ACC112 (cell line): ENCODE results near the gene C3.
"Not testable (repeated sequence)": the region's sequence is repeated elsewhere in the genome, so short reads cannot be mapped to it uniquely, and the experiment has no call there.

Experiments used
- H2AFZ ChIP-seq: fragments of 200-600 bp; sonication (generic); one replicate; pipeline ENCODE4 v1.6.0; 2017; ENCODE audit warnings: antibody characterized with exemption, low read length; ENCODE audit not compliant: unreplicated experiment
- H3K27ac ChIP-seq: fragments of 200-600 bp; sonication (generic); 2 replicates; pipeline ENCODE4 v1.5.1; 2014; ENCODE audit warnings: low read depth, mild to moderate bottlenecking, antibody characterized with exemption, low read length, moderate library complexity
- H3K27me3 ChIP-seq: fragments of 200-600 bp; sonication (generic); 2 replicates; pipeline ENCODE4 v1.6.1; 2014; ENCODE audit warnings: mild to moderate bottlenecking, antibody characterized with exemption, low read length, moderate library complexity, mixed read lengths; ENCODE audit not compliant: insufficient read depth
- H3K36me3 ChIP-seq: fragments of 200-600 bp; sonication (generic); 2 replicates; pipeline ENCODE4 v1.6.1; 2016; ENCODE audit warnings: mild to moderate bottlenecking, antibody characterized with exemption, low read length, moderate library complexity, mixed read lengths; ENCODE audit not compliant: insufficient read depth
- H3K4me1 ChIP-seq: fragments of 200-600 bp; sonication (generic); one replicate; pipeline ENCODE4 v1.6.1; 2016; ENCODE audit warnings: low read length, mixed read lengths; ENCODE audit not compliant: insufficient read depth, unreplicated experiment, control insufficient read depth
- H3K4me3 ChIP-seq: fragments of 200-600 bp; sonication (generic); 2 replicates; pipeline ENCODE4 v1.5.1; 2014; ENCODE audit warnings: mild to moderate bottlenecking, low read depth, low read length
- H3K79me2 ChIP-seq: fragments of 200-600 bp; sonication (generic); one replicate; pipeline ENCODE4 v1.6.0; 2016; ENCODE audit warnings: low read length; ENCODE audit not compliant: control insufficient read depth, unreplicated experiment, insufficient read depth

C3 gene

DNA sequence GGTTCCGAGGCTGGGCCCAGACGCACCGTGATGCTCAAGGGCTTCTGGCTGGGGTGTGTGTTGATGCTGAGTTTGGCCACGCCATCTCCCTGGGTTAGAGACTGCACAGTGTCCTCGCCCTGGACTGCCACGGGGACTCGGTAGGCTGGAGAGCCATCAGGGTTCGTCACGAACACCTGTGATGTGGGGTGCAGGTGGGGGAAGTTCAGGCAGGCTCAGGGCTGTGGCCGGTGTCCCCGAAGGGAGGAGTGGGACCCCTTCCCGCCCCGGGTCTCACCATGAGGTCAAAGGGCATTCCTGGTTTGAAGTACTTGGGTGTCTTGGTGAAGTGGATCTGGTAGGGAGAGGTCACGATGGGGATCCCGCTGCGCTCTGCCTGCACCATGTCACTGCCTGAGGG lies 8.2 kb downstream of the C3 start:
- Histone ChIP-seq H3K4me3 (no peak overlapping the region), H3K79me2 (no peaks in the 10 kb centered on the region), H3K27me3 (no peaks in the 10 kb centered on the region), H3K4me1 (no peaks in the 10 kb centered on the region), H3K27ac (no peak overlapping the region), H2AFZ (no peak overlapping the region), H3K36me3 (peaks cover 2% of the 10 kb centered on the region; the same call in 1 of the 2 replicates)

DNA sequence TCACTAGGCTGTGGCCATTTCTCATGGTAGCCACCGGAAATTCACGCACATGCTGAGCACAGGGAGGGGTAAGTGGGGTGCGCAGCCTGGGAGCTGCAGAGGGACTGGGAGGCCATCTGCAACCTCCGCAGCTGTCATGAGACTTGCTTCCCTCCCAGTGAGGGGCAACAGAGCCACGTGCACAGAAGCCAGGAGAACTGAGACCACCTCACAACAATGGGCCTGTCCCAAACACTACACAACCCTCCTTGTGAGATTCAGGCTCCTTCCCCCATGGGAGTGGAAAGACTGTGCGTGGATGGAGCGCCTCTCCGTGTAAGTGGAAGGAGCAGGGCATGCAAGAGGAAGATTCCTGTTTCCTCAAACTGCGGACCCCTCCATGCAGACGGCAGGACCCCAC lies 8.8 kb downstream of the C3 start:
- Histone ChIP-seq H2AFZ (no peak overlapping the region), H3K4me1 (no peaks in the 10 kb centered on the region), H3K4me3 (no peak overlapping the region), H3K36me3 (no peaks in the 10 kb centered on the region), H3K79me2 (no peaks in the 10 kb centered on the region), H3K27me3 (no peaks in the 10 kb centered on the region), H3K27ac (no peak overlapping the region)

DNA sequence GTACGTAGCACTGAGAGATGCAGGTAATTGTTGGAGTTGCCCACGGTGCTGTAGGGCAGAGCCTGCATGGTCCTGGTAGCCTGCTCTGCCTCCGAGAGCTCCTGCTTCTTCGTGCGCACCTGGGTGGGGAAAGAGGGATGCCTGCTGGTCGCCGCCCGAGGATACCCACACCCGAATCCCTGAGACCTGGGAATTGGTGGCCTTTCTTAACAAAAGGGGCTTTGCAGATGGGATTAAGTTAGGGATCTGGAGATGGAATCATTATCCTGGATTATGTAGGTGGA lies 9.4 kb downstream of the C3 start:
- H2AFZ ChIP-seq, result no peak overlapping the region
- no peak overlapping the region for H3K27ac ChIP-seq
- H3K4me3 ChIP-seq, result no peak overlapping the region
- H3K27me3 ChIP-seq, result no peaks in the 10 kb centered on the region
- no peaks in the 10 kb centered on the region for H3K79me2 ChIP-seq
- no peaks in the 10 kb centered on the region for H3K36me3 ChIP-seq
- H3K4me1 ChIP-seq, result no peaks in the 10 kb centered on the region

DNA sequence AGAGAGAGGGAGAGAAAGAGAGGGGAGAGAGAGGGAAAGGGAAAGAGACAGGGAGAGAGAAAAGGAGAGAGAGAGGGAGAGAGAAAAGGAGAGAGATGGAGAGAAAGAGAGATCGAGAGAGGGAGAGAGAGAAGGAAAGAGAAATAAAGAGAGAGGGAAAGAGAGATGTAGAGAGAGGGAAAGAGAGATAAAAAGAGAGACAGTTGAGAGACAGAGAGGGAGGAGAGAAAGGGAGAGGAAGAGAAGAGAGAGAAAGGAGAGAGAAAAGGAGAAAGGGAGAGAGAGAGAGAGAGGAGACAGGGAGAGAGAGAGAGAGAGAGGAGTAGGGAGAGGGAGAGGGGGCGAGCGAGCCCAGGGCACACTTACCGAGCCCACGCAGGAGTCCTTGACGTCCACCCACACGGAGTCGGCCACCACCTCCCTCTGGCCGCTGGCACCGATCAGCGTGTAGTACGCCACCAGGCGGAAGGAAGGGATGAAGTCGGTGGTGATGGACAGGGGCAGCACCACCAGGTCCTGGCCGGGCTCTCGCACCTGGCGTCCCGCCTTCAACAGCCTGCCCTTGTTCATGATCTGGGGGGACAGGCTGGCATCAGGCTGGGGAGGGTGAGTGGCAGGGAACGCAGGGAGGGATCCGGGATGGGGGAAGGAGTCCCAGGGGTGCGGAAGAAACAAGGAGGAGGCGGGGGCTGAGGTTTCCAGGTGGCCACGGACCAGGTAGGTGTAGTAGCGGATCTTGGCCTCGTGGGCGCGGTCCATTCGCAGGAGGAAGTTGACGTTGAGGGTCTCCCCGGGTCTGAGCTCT lies 10.0 kb downstream of the C3 start:
- H2AFZ ChIP-seq, result no peak overlapping the region
- H3K4me3 ChIP-seq, result no peak overlapping the region
- no peaks in the 10 kb centered on the region for H3K36me3 ChIP-seq
- H3K4me1 ChIP-seq, result no peaks in the 10 kb centered on the region
- H3K79me2 ChIP-seq, result no peaks in the 10 kb centered on the region
- H3K27me3 ChIP-seq, result no peaks in the 10 kb centered on the region
- no peak overlapping the region for H3K27ac ChIP-seq

DNA sequence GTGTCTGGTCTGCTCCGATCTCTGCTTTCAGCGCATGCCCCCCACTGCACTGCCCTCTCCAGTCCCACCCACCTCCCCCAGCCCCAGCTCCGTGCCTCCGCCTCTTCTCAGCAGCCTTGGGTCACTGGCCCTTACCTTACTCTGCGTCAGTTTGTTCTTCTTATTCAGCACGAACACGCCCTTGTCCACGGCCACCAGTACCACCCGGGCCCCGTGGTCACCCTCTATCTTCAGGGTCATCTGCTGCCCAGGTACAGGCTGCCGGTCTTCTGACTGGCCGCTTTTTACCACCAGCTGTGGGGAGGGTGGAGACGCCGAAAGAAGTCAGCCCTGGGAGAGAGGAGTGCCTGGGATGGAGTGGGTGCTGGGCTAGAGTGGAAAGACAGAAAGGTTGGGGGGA lies 10.9 kb downstream of the C3 start:
- Histone ChIP-seq H3K36me3 (no peaks in the 10 kb centered on the region), H3K27me3 (no peaks in the 10 kb centered on the region), H3K4me3 (no peak overlapping the region), H3K79me2 (no peaks in the 10 kb centered on the region), H3K27ac (no peak overlapping the region), H3K4me1 (no peaks in the 10 kb centered on the region), H2AFZ (no peak overlapping the region)

DNA sequence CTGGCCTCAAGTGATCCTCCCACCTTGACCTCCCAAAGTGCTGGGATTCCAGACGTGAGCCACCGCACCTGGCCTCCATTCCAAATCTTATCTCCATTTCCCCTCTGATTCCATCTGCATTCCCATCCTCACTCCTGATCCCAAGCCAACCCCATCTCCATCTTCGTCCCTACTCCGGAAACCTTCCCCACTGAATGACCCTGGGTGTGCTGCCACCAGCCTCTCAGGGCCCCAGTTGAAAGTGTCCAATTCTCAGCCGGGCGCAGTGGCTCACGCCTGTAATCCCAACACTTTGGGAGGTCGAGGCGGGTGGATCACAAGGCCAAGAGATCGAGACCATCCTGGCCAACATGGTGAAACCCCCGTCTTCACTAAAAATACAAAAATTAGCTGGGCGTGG lies 11.5 kb downstream of the C3 start:
- not testable (repeated sequence) for H3K4me3 ChIP-seq, H2AFZ ChIP-seq, H3K27ac ChIP-seq, H3K79me2 ChIP-seq, H3K4me1 ChIP-seq, H3K27me3 ChIP-seq, H3K36me3 ChIP-seq

DNA sequence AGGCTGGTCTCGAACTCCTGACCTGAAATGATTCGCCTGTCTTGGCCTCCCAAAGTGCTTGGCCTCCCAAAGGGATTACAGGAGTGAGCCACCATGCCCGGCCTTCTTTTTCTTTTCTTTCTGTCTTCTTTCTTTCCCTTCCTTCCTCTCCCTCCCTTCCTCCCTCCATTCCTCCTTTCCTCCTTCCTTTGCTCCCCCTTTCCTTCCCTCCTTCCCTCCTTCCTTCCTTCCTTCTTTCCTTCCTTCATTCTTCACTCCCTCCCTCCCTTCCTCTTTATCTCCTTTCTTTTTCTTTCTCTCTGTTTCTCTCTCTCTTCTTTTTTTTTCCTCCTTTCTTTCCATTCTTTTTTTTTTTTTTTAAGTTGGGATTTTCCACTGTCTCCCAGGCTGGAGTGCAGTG lies 12.1 kb downstream of the C3 start:
- no peak overlapping the region for H3K27ac ChIP-seq
- H3K4me1 ChIP-seq, result no peaks in the 10 kb centered on the region
- no peaks in the 10 kb centered on the region for H3K36me3 ChIP-seq
- H3K79me2 ChIP-seq, result no peaks in the 10 kb centered on the region
- H3K4me3 ChIP-seq, result no peak overlapping the region
- no peaks in the 10 kb centered on the region for H3K27me3 ChIP-seq
- H2AFZ ChIP-seq, result no peak overlapping the region

DNA sequence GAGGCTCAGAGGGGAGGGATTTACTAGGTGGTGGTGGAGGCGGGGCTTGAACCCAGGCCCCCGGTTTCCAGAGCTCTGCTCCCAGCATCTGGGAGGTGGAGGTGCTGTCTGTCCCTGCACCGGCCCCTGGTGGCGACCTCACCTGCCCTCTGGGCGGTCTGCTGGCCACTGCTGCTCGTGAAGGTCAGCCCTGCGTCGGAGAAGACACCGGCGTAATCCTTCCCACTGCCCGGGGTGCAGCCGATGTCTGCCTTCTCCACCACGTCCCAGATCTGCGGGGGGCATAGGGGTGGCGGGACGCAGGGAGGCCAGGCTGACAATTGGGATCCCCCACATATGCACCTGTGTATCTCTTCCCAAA lies 12.8 kb downstream of the C3 start:
- Histone ChIP-seq H3K79me2 (no peaks in the 10 kb centered on the region), H3K36me3 (no peaks in the 10 kb centered on the region), H2AFZ (no peak overlapping the region), H3K4me1 (no peaks in the 10 kb centered on the region), H3K27me3 (no peaks in the 10 kb centered on the region), H3K4me3 (no peak overlapping the region), H3K27ac (no peak overlapping the region)

DNA sequence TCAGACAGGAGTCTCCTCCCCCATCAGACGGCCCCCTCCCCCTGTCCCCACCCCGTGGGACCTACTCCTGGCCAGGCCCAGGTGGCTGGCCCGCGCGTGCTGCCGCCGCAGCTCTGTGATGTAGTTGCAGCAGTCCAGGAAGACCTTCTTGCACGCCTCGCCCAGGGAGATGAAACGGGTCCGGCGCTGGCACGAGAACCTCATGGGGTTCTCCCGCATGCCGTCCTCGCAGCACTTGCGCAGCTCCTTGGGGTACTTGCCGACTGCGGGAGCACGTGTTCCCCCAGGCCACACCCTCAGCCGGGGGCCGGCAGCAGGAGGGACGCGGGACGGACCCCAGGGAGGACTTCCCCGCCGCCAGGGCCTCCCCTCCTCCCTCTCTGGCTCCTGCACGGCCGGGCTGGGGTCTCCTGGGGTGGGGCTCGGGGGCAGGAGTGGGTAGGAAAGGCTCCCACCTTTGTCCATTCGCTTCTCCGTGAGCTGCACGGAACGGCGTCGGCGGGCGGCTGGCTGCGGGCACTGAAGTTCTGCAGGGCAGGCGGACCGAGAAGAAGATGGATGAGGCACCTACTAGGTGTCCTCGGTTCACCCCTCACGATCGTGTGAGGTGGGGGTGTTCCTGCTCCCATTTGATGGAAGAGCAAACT lies 13.3 kb downstream of the C3 start:
- H2AFZ ChIP-seq, result no peak overlapping the region
- no peak overlapping the region for H3K27ac ChIP-seq
- no peaks in the 10 kb centered on the region for H3K36me3 ChIP-seq
- no peak overlapping the region for H3K4me3 ChIP-seq
- H3K4me1 ChIP-seq, result no peaks in the 10 kb centered on the region
- no peaks in the 10 kb centered on the region for H3K79me2 ChIP-seq
- no peaks in the 10 kb centered on the region for H3K27me3 ChIP-seq

DNA sequence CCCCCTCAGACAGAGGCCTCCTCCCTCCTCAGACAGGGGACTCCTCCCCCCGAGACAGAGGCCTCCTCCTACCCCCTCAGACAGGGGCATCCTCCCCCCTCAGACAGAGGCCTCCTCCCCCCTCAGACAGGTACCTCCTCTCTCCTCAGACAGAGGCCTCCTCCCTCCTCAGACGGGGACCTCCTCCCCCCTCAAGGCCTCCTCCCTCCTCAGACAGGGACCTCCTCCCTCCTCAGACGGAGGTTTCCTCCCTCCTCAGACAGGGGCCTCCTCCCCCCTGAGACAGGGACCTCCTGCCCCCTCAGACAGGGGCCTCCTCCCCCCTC lies 13.9 kb downstream of the C3 start:
- Histone ChIP-seq H2AFZ (no peak overlapping the region), H3K27me3 (no peaks in the 10 kb centered on the region), H3K79me2 (no peaks in the 10 kb centered on the region), H3K4me1 (no peaks in the 10 kb centered on the region), H3K36me3 (0 out of 2 replicates have a peak, but pooled peaks cover 3% of the 10 kb centered on the region), H3K27ac (no peak overlapping the region), H3K4me3 (no peak overlapping the region)

DNA sequence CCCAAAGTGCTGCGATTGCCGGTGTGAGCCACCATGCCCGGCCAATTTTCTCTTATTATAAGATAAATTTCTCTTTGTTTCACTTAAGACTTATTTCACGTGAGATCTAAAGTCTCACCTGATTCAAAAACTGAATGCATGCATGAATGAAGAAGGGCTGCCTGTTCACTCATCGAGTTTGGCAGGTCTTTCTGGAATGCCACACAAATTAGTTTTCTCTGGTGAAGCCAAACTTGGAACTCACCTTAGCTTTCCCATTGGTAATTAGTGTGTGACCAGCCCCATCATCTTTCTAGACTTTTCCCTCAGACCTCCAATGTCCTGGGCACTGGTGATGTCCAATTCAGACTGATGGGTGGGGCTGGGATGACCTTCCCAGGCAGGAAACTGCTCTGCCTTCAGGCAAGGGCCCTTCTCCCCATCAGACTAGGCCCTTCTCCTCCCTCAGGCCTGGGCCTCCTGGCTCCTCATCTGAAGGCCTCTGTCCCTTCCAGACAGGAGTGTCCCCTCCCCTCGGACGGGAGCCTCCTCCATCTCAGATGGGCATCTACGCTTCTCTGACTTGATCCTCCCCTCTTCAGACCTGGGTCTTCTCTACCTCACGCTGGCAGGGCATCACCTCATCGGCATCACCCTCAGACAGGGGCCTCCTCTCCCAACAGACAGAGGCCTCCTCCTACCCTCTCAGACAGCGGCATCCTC lies 14.4 kb downstream of the C3 start:
- Histone ChIP-seq H2AFZ (no peak overlapping the region), H3K27me3 (no peaks in the 10 kb centered on the region), H3K79me2 (no peaks in the 10 kb centered on the region), H3K4me1 (no peaks in the 10 kb centered on the region), H3K36me3 (0 out of 2 replicates have a peak, but pooled peaks cover 3% of the 10 kb centered on the region), H3K4me3 (no peak overlapping the region), H3K27ac (no peak overlapping the region)
